ENCODE measurements around the gene WWTR1. TPM values are rescaled to one million over a fixed set of nuclear protein-coding genes. Genes with fewer than 3 reads are reported as not detected.

WWTR1 gene
- total RNA-seq, 1 experiment from 2014 or later = 25.5 TPM

DNA sequence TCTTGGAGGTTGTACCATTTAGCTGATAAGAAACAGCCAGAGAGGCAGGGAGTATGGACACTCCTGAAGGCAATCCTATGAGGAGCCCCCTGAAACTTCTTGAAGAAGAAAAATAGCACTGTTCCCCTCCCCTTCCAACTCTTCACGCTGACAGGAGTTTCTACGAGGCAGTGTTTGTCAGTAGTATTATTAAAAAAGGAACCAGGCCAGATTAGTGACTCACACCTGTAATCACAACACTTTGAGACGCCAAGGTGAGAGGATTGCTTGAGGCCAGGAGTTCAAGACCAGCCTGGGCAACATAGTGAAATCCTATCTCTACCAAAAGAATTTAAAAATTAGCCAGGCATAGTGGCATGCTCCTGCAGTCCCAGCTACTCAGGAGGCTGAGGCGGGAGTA, 38.7 kb downstream of the WWTR1 start:
- CTCF ChIA-PET = interaction anchor here (1.1 to 3.3 kb wide), 2 partner anchors 50 to 98 kb away, joined by 3 to 12 read pairs; no protein-coding TSS in a partner anchor
- Mint-ChIP-seq H3K36me3 (no peaks in the 10 kb centered on the region), H3K9me3 (no peaks in the 10 kb centered on the region), H3K4me1 (peaks cover 67% of the 10 kb centered on the region), H3K27ac (peak overlapping the region; percentile 52), H3K27me3 (ENCODE audit: low read depth) (no peaks in the 10 kb centered on the region), H3K4me3 (no peak overlapping the region)
- peak; percentile 11; the same call in 1 of the 2 replicates for ATAC-seq
- POLR2A ChIA-PET = interaction anchor here (0.5 to 1.0 kb wide), 2 partner anchors 10 to 51 kb away, joined by 3 read pairs; no protein-coding TSS in a partner anchor
- DNase-seq (ENCODE audit: low spot score) = no peak
- TF ChIP-seq NR1H2 (CRISPR knock-in tag; IDR thresholded peaks at IDR 0.05) (no peak), ZNF671 (CRISPR knock-in tag; IDR thresholded peaks at IDR 0.05) (no peak), ZNF219 (CRISPR knock-in tag; IDR thresholded peaks at IDR 0.05; ENCODE audit: borderline replicate concordance) (no peak), SMAD4 (CRISPR knock-in tag; IDR thresholded peaks at IDR 0.05) (no peak), CBFB (CRISPR knock-in tag; IDR thresholded peaks at IDR 0.05; ENCODE audit: low read depth) (no peak), EMX1 (CRISPR knock-in tag; IDR thresholded peaks at IDR 0.05) (no peak), NFE2L1 (CRISPR knock-in tag; IDR thresholded peaks at IDR 0.05) (no peak), SP1 (CRISPR knock-in tag; conservative IDR thresholded peaks at IDR 0.05) (no peak), ZNF138 (CRISPR knock-in tag; conservative IDR thresholded peaks at IDR 0.05) (no peak)
- TF ChIP-seq, protein P1, sequence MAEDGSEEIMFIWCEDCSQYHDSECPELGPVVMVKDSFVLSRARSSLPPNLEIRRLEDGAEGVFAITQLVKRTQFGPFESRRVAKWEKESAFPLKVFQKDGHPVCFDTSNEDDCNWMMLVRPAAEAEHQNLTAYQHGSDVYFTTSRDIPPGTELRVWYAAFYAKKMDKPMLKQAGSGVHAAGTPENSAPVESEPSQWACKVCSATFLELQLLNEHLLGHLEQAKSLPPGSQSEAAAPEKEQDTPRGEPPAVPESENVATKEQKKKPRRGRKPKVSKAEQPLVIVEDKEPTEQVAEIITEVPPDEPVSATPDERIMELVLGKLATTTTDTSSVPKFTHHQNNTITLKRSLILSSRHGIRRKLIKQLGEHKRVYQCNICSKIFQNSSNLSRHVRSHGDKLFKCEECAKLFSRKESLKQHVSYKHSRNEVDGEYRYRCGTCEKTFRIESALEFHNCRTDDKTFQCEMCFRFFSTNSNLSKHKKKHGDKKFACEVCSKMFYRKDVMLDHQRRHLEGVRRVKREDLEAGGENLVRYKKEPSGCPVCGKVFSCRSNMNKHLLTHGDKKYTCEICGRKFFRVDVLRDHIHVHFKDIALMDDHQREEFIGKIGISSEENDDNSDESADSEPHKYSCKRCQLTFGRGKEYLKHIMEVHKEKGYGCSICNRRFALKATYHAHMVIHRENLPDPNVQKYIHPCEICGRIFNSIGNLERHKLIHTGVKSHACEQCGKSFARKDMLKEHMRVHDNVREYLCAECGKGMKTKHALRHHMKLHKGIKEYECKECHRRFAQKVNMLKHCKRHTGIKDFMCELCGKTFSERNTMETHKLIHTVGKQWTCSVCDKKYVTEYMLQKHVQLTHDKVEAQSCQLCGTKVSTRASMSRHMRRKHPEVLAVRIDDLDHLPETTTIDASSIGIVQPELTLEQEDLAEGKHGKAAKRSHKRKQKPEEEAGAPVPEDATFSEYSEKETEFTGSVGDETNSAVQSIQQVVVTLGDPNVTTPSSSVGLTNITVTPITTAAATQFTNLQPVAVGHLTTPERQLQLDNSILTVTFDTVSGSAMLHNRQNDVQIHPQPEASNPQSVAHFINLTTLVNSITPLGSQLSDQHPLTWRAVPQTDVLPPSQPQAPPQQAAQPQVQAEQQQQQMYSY (CRISPR knock-in tag; IDR thresholded peaks at IDR 0.05) = no peak
- TF ChIP-seq, protein P2, sequence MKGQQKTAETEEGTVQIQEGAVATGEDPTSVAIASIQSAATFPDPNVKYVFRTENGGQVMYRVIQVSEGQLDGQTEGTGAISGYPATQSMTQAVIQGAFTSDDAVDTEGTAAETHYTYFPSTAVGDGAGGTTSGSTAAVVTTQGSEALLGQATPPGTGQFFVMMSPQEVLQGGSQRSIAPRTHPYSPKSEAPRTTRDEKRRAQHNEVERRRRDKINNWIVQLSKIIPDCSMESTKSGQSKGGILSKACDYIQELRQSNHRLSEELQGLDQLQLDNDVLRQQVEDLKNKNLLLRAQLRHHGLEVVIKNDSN (CRISPR knock-in tag; IDR thresholded peaks at IDR 0.05) = no peak

DNA sequence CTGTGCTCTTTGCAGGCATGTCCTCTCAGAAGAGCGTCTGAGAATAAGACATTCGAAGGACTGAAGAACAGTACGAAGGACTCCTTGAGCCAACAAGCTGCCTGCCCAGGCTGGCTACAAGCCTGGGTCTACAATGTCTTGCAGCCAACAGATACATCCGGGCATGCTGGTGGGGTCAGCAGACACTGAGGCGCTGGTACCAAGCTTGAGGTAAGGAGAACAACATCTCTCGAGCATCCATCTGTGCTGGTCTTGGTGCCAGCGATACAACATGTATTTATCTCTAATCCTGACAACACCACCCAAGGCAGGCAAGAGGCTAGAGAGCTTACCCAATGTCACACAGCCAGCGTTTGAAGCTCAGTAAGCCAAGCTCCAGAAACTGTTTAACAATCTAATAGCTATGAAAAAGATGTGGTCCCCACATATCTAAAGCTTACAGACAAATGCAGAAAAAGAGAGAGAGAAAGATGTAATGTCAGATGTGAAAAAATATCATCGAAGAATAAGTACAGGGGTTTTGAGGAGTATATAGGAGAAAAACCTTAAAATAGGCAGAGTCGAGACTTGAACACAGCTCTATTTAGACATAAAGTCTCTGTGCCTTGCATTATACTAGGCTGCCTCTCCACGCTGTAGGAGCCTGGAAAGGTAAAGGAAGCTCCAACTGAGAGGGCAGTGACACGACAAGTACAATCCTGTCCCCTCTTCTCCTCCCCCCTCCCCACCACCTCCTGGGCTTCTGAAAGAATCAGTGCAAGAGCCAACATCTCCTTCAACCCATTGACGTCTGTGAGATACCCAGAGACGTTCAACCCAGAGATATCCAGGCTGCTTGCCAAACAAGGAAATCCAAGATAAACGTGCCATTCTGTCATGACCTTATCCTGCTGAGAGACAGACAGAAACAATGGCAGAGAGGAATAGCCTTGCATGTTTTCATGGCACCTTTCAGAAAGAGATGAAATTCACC, 39.4 kb downstream of the WWTR1 start:
- POLR2A ChIA-PET = interaction anchor here (0.7 to 1.0 kb wide), 3 partner anchors 10 to 39 kb away, joined by 3 read pairs; no protein-coding TSS in a partner anchor
- no peak for DNase-seq (ENCODE audit: low spot score)
- H3K27me3 Mint-ChIP-seq (ENCODE audit: low read depth) = no peaks in the 10 kb centered on the region
- no peak overlapping the region for H3K4me3 Mint-ChIP-seq
- CTCF ChIA-PET = interaction anchor here (0.5 to 3.3 kb wide), 4 partner anchors 49 to 154 kb away, joined by 3 to 12 read pairs (median 4); no protein-coding TSS in a partner anchor
- no peaks in the 10 kb centered on the region for H3K36me3 Mint-ChIP-seq
- ATAC-seq = peak; percentile 79
- H3K9me3 Mint-ChIP-seq = no peaks in the 10 kb centered on the region
- peaks cover 67% of the 10 kb centered on the region for H3K4me1 Mint-ChIP-seq
- H3K27ac Mint-ChIP-seq = peak overlapping the region; percentile 52
- TF ChIP-seq NR1H2 (CRISPR knock-in tag; IDR thresholded peaks at IDR 0.05) = no peak
- no peak for TF ChIP-seq ZNF138 (CRISPR knock-in tag; conservative IDR thresholded peaks at IDR 0.05)
- TF ChIP-seq, protein P3, sequence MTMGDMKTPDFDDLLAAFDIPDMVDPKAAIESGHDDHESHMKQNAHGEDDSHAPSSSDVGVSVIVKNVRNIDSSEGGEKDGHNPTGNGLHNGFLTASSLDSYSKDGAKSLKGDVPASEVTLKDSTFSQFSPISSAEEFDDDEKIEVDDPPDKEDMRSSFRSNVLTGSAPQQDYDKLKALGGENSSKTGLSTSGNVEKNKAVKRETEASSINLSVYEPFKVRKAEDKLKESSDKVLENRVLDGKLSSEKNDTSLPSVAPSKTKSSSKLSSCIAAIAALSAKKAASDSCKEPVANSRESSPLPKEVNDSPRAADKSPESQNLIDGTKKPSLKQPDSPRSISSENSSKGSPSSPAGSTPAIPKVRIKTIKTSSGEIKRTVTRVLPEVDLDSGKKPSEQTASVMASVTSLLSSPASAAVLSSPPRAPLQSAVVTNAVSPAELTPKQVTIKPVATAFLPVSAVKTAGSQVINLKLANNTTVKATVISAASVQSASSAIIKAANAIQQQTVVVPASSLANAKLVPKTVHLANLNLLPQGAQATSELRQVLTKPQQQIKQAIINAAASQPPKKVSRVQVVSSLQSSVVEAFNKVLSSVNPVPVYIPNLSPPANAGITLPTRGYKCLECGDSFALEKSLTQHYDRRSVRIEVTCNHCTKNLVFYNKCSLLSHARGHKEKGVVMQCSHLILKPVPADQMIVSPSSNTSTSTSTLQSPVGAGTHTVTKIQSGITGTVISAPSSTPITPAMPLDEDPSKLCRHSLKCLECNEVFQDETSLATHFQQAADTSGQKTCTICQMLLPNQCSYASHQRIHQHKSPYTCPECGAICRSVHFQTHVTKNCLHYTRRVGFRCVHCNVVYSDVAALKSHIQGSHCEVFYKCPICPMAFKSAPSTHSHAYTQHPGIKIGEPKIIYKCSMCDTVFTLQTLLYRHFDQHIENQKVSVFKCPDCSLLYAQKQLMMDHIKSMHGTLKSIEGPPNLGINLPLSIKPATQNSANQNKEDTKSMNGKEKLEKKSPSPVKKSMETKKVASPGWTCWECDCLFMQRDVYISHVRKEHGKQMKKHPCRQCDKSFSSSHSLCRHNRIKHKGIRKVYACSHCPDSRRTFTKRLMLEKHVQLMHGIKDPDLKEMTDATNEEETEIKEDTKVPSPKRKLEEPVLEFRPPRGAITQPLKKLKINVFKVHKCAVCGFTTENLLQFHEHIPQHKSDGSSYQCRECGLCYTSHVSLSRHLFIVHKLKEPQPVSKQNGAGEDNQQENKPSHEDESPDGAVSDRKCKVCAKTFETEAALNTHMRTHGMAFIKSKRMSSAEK (CRISPR knock-in tag; IDR thresholded peaks at IDR 0.05; ENCODE audit: borderline replicate concordance) = no peak
- TF ChIP-seq, protein P1 (CRISPR knock-in tag; IDR thresholded peaks at IDR 0.05) = no peak
- TF ChIP-seq, protein P4, sequence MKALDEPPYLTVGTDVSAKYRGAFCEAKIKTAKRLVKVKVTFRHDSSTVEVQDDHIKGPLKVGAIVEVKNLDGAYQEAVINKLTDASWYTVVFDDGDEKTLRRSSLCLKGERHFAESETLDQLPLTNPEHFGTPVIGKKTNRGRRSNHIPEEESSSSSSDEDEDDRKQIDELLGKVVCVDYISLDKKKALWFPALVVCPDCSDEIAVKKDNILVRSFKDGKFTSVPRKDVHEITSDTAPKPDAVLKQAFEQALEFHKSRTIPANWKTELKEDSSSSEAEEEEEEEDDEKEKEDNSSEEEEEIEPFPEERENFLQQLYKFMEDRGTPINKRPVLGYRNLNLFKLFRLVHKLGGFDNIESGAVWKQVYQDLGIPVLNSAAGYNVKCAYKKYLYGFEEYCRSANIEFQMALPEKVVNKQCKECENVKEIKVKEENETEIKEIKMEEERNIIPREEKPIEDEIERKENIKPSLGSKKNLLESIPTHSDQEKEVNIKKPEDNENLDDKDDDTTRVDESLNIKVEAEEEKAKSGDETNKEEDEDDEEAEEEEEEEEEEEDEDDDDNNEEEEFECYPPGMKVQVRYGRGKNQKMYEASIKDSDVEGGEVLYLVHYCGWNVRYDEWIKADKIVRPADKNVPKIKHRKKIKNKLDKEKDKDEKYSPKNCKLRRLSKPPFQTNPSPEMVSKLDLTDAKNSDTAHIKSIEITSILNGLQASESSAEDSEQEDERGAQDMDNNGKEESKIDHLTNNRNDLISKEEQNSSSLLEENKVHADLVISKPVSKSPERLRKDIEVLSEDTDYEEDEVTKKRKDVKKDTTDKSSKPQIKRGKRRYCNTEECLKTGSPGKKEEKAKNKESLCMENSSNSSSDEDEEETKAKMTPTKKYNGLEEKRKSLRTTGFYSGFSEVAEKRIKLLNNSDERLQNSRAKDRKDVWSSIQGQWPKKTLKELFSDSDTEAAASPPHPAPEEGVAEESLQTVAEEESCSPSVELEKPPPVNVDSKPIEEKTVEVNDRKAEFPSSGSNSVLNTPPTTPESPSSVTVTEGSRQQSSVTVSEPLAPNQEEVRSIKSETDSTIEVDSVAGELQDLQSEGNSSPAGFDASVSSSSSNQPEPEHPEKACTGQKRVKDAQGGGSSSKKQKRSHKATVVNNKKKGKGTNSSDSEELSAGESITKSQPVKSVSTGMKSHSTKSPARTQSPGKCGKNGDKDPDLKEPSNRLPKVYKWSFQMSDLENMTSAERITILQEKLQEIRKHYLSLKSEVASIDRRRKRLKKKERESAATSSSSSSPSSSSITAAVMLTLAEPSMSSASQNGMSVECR (CRISPR knock-in tag; IDR thresholded peaks at IDR 0.05; ENCODE audit: borderline replicate concordance) = no peak
- no peak for TF ChIP-seq ZNF423 (CRISPR knock-in tag; IDR thresholded peaks at IDR 0.05)
- no peak for TF ChIP-seq SMAD4 (CRISPR knock-in tag; IDR thresholded peaks at IDR 0.05)

Data from WTC11 (cell line).